Measurements from ENCODE around the gene MOB3B.

- TF ChIP-seq CTCF (IDR thresholded peaks at IDR 0.05) (no peak), SIN3A (IDR thresholded peaks at IDR 0.05; ENCODE audit: borderline replicate concordance, insufficient read depth, low read depth, low read length) (no peak)
These were observed 41.4 kb upstream of the MOB3B start for GRCh38 chr9:27571011-27571410.

All from Panc1 (cell line).